Gastroesophageal sphincter (tissue), 4 donors: ENCODE measurements around the gene ANKRD13D. TPM values are rescaled to one million over a fixed set of nuclear protein-coding genes. Genes with fewer than 3 reads are reported as not detected.

Experiments used
- ATAC-seq: fragments of 150-250 bp; one replicate; pipeline ENCODE4 v1.9.1; 2016; ENCODE audit warnings: mild to moderate bottlenecking, moderate library complexity
- H3K27ac ChIP-seq, 4 donors: fragments of 200-600 bp; sonication (generic) in 3 of 4; 1 replicate in 3 of 4; 2 replicates in 1 of 4; pipeline ENCODE4 v1.5.1; 2016 to 2019
- H3K27me3 ChIP-seq: fragments of 200-600 bp; sonication (generic); one replicate; pipeline ENCODE4 v1.5.1; 2019
- H3K36me3 ChIP-seq, 2 donors: fragments of 200-600 bp; sonication (generic); one replicate each; pipeline ENCODE4 v1.5.1; 2019; ENCODE audit warnings: control low read depth in 1 of 2
- H3K4me1 ChIP-seq, 3 donors: fragments of 200-600 bp; sonication (generic); 1 replicate in 2 of 3; 2 replicates in 1 of 3; pipeline ENCODE4 v1.5.1; 2016 to 2019; ENCODE audit warnings: control low read depth in 2 of 3
- H3K4me3 ChIP-seq, 2 donors: fragments of 200-600 bp; sonication (generic); one replicate each; pipeline ENCODE4 v1.5.1; 2019; ENCODE audit warnings: mild to moderate bottlenecking in 1 of 2, moderate library complexity in 1 of 2
- H3K9me3 ChIP-seq, 3 donors: fragments of 200-600 bp; sonication (generic); one replicate each; pipeline ENCODE4 v1.5.1; 2017 to 2019; ENCODE audit warnings: control low read depth in 2 of 3
- CTCF ChIP-seq, 4 experiments: fragments of 200-600 bp in 2 of 4; fragments of 450-650 bp in 2 of 4; sonication (generic) in 1 of 4; IDR thresholded peaks; one replicate each; pipeline ENCODE4 v1.5.1; 2017 to 2019; ENCODE audit warnings: antibody characterized with exemption in 4 of 4, mild to moderate bottlenecking in 2 of 4, moderate library complexity in 2 of 4
- EP300 ChIP-seq: sonication (generic); formaldehyde crosslinking; IDR thresholded peaks from one replicate; pipeline ENCODE4 v1.6.1; 2017; ENCODE audit warnings: antibody characterized with exemption, mild to moderate bottlenecking
- POLR2A ChIP-seq, 2 donors: fragments of 450-650 bp; IDR thresholded peaks; one replicate each; pipeline ENCODE4 v1.6.1; 2017; ENCODE audit warnings: antibody characterized with exemption in 2 of 2, mild to moderate bottlenecking in 2 of 2, moderate library complexity in 1 of 2
- POLR2AphosphoS5 ChIP-seq: sonication (generic); formaldehyde crosslinking; IDR thresholded peaks from one replicate; pipeline ENCODE4 v1.6.1; 2017; ENCODE audit warnings: antibody characterized with exemption
- WGBS, 2 donors: methylation state at CpG; one replicate each; pipeline ENCODE4 v1.1.5; 2018; ENCODE audit warnings: low coverage in 1 of 2; 5-methylcytosine and 5-hydroxymethylcytosine counted together
- total RNA-seq, 4 donors: library from RNA; depleted of rRNA; stranded (reverse); fragments of >200 nt; gene quantifications; one replicate each; pipeline ENCODE4 v1.1.0, GENCODE V29; 2016

Gene ANKRD13D
- total RNA-seq, 4 donors from 2014 or later: 25.6 to 61.6 (median 32.3) TPM

- TF ChIP-seq POLR2A (IDR thresholded peaks at IDR 0.05): no peak
- no peak for TF ChIP-seq EP300
- no peak for TF ChIP-seq POLR2AphosphoS5
- TF ChIP-seq CTCF (IDR thresholded peaks at IDR 0.05): no peak
- Histone ChIP-seq H3K36me3 (peaks cover 0 to 9% of the 10 kb centered on the region in 2 donors), H3K9me3 (no peaks in the 10 kb centered on the region), H3K4me3 (peak overlapping the region; percentile 12 to 44), H3K4me1 (peaks cover 0 to 44% (median 16%) of the 10 kb centered on the region in 3 donors), H3K27me3 (no peaks in the 10 kb centered on the region), H3K27ac (peak overlapping the region in 2 of 4 donors; percentile 25 to 67)
- 19% methylated on average over 15 of the region's 18 CpGs; no CpG with 5 or more reads in 1 of the 2 donors for WGBS, 2 donors
- ATAC-seq: no peak
Observed at GRCh38 chr11:67261640-67261945, 27.5 kb upstream of the ANKRD13D start.

GRCh38 chr11:67261946-67262681, 27.0 kb upstream of the ANKRD13D start:
- TF ChIP-seq POLR2A (IDR thresholded peaks at IDR 0.05) (no peak), CTCF (IDR thresholded peaks at IDR 0.05) (no peak)

GRCh38 chr11:67262731-67263675, 26.1 kb upstream of the ANKRD13D start:
- peaks cover 0 to 56% (median 24%) of the 10 kb centered on the region in 3 donors for H3K4me1 ChIP-seq
- H3K36me3 ChIP-seq: no peaks in the 10 kb centered on the region
- peak; percentile 57 for ATAC-seq
- peak in 3 of 4 experiments; percentile 79 to 90 (median 82) for TF ChIP-seq CTCF (IDR thresholded peaks at IDR 0.05)
- TF ChIP-seq EP300: no peak
- TF ChIP-seq POLR2A (IDR thresholded peaks at IDR 0.05): no peak
- no peak for TF ChIP-seq POLR2AphosphoS5
- H3K9me3 ChIP-seq: no peaks in the 10 kb centered on the region
- H3K27me3 ChIP-seq: no peaks in the 10 kb centered on the region
- no peak overlapping the region for H3K4me3 ChIP-seq
- 50 to 53% methylated on average over 17 to 18 of the region's 22 CpGs for WGBS, 2 donors
- H3K27ac ChIP-seq: peak overlapping the region in 3 of 4 donors; percentile 49 to 63 (median 52)

More at GRCh38 chr11:67261946-67262681, 27.0 kb upstream of the ANKRD13D start:
- H3K4me3 ChIP-seq: peak overlapping the region in 1 of 2 donors; percentile 44
- peaks cover 0 to 48% (median 16%) of the 10 kb centered on the region in 3 donors for H3K4me1 ChIP-seq
- no peaks in the 10 kb centered on the region for H3K9me3 ChIP-seq
- H3K27me3 ChIP-seq: no peaks in the 10 kb centered on the region
- 40% methylated on average over 2 to 12 of the region's 18 CpGs for WGBS, 2 donors
- peak overlapping the region in 3 of 4 donors; percentile 49 to 67 (median 52) for H3K27ac ChIP-seq
- peaks cover 0 to 4% of the 10 kb centered on the region in 2 donors for H3K36me3 ChIP-seq
- ATAC-seq: no peak

GRCh38 chr11:67264260-67264659, 24.8 kb upstream of the ANKRD13D start:
- WGBS, 2 donors: 91 to 94% methylated on average over 3 of the region's 5 CpGs
- Histone ChIP-seq H3K36me3 (peaks cover 0 to 5% of the 10 kb centered on the region in 2 donors), H3K27me3 (no peaks in the 10 kb centered on the region), H3K27ac (no peak overlapping the region), H3K4me3 (no peak overlapping the region), H3K4me1 (peaks cover 0 to 69% (median 37%) of the 10 kb centered on the region in 3 donors), H3K9me3 (no peaks in the 10 kb centered on the region)
- TF ChIP-seq EP300 (no peak), POLR2A (IDR thresholded peaks at IDR 0.05) (no peak), POLR2AphosphoS5 (no peak), CTCF (IDR thresholded peaks at IDR 0.05) (no peak)
- ATAC-seq: no peak
